Stomach (tissue), 9 donors: ENCODE data around the gene SMIM3. TPM values are rescaled to one million over a fixed set of nuclear protein-coding genes. Genes with fewer than 3 reads are reported as not detected.

Experiments used
- DNase-seq, 2 donors: peaks; one replicate each; pipeline versions ENCODE4 v3.0.0 to v3.0.0-alpha.2; 2013 to 2019
- H3K27ac ChIP-seq, 5 donors: fragments of 200-600 bp in 4 of 5; sonication (generic) in 4 of 5; one replicate each; pipeline ENCODE4 v1.5.1; 2013 to 2019; ENCODE audit warnings: mild to moderate bottlenecking in 1 of 5, moderate library complexity in 1 of 5
- H3K27me3 ChIP-seq, 3 donors: fragments of 200-600 bp; sonication (generic); one replicate each; pipeline ENCODE4 v1.5.1; 2017 to 2019; ENCODE audit warnings: mixed run types in 1 of 3
- H3K36me3 ChIP-seq, 4 donors: fragments of 200-600 bp; sonication (generic); 1 replicate in 3 of 4; 2 replicates in 1 of 4; pipeline ENCODE4 v1.5.1; 2016 to 2019
- H3K4me1 ChIP-seq, 4 donors: fragments of 200-600 bp; sonication (generic); one replicate each; pipeline ENCODE4 v1.5.1; 2016 to 2019
- H3K4me3 ChIP-seq, 4 donors: fragments of 200-600 bp; sonication (generic) in 3 of 4; one replicate each; pipeline ENCODE4 v1.5.1; 2016 to 2019; ENCODE audit warnings: mild to moderate bottlenecking in 1 of 4
- H3K9me3 ChIP-seq, 4 donors: fragments of 200-600 bp; sonication (generic); one replicate each; pipeline ENCODE4 v1.5.1; 2016 to 2019
- EP300 ChIP-seq: sonication (generic); formaldehyde crosslinking; IDR thresholded peaks from one replicate; pipeline ENCODE4 v1.6.1; 2017; ENCODE audit warnings: antibody characterized with exemption
- POLR2A ChIP-seq, 4 donors: fragments of 450-650 bp; IDR thresholded peaks; one replicate each; pipeline ENCODE4 v1.6.1; 2016; ENCODE audit warnings: antibody characterized with exemption in 4 of 4, control low read depth in 2 of 4, mild to moderate bottlenecking in 1 of 4, moderate library complexity in 1 of 4
- POLR2AphosphoS5 ChIP-seq, 3 donors: sonication (generic); formaldehyde crosslinking; IDR thresholded peaks; one replicate each; pipeline ENCODE4 v1.6.1; 2016; ENCODE audit warnings: antibody characterized with exemption in 3 of 3
- WGBS, 5 donors: extraction: QIAGEN DNeasy Blood & Tissue Kit in 3 of 5; methylation state at CpG; one replicate each; pipeline versions ENCODE4 v1.1.5 to v1.1.7; 2013 to 2018; 5-methylcytosine and 5-hydroxymethylcytosine counted together
- intact Hi-C: fragments of 100-400 bp; cut with DNase I; formaldehyde crosslinking; loops from one replicate; pipeline ENCODE4 v1.15.1; 2023; ENCODE audit warnings: low total_unique reads
- polyA plus RNA-seq, 3 donors: library from polyadenylated mRNA; stranded (reverse); fragments of 200-250 nt; gene quantifications; one replicate each; pipeline ENCODE4 v1.2.3, GENCODE V29; 2013
- total RNA-seq, 5 donors: library from RNA; depleted of rRNA; stranded (reverse); fragments of >200 nt; gene quantifications; one replicate each; pipeline versions ENCODE4 v1.1.0 to v1.2.3, GENCODE V29; 2014 to 2016
- TF ChIP-seq, protein P1 (sequence below), 7 experiments: fragments of 450-650 bp in 4 of 7; fragments of 200-600 bp in 3 of 7; sonication (generic) in 3 of 7; IDR thresholded peaks; one replicate each; pipeline ENCODE4 v1.5.1; 2016 to 2019; ENCODE audit warnings: antibody characterized with exemption in 7 of 7, control low read depth in 2 of 7, mild to moderate bottlenecking in 1 of 7
- donor health status: healthy with polysubstance abuse.
- donor health status: Bipolar disorder and iron deficiency.
- donor health status: healthy.

SMIM3 gene
- total and polyA plus RNA-seq, 8 donors, result 9.9 to 63.8 (median 32.0) TPM

DNA sequence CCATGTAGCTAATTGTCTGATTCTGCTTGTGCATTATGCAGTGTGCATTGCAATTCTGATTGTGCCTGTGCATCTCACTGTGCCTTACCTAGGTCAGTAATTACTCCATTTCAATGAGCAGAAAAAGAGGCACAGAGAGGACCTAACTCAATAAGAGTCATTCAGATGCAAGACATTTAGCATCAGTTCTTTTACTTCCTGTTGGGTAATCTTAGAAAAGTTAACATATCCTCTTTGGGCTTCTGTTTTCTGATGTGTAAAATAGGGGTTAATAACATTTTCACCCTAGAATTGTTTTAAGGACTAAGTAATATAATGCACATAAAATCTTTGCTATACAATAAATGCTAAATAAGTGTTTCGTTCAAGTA is 12.8 kb upstream of the SMIM3 start:
- H3K27me3 ChIP-seq, result no peaks in the 10 kb centered on the region
- no peak overlapping the region for H3K4me3 ChIP-seq
- DNase-seq, result no peak
- TF ChIP-seq, protein P1, sequence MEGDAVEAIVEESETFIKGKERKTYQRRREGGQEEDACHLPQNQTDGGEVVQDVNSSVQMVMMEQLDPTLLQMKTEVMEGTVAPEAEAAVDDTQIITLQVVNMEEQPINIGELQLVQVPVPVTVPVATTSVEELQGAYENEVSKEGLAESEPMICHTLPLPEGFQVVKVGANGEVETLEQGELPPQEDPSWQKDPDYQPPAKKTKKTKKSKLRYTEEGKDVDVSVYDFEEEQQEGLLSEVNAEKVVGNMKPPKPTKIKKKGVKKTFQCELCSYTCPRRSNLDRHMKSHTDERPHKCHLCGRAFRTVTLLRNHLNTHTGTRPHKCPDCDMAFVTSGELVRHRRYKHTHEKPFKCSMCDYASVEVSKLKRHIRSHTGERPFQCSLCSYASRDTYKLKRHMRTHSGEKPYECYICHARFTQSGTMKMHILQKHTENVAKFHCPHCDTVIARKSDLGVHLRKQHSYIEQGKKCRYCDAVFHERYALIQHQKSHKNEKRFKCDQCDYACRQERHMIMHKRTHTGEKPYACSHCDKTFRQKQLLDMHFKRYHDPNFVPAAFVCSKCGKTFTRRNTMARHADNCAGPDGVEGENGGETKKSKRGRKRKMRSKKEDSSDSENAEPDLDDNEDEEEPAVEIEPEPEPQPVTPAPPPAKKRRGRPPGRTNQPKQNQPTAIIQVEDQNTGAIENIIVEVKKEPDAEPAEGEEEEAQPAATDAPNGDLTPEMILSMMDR (IDR thresholded peaks at IDR 0.05), result no peak
- no peak for TF ChIP-seq EP300
- no peak for TF ChIP-seq POLR2AphosphoS5 (IDR thresholded peaks at IDR 0.05)
- TF ChIP-seq POLR2A (IDR thresholded peaks at IDR 0.05), result no peak
- peak overlapping the region in 1 of 5 donors; percentile 36 for H3K27ac ChIP-seq
- H3K36me3 ChIP-seq, result no peaks in the 10 kb centered on the region
- WGBS, 5 donors, result 89 to 98% (median 91%) methylated on average over 1 of the region's 1 CpG
- intact Hi-C loops, result no loop called here
- H3K4me1 ChIP-seq, result no peaks in the 10 kb centered on the region
- no peaks in the 10 kb centered on the region for H3K9me3 ChIP-seq

DNA sequence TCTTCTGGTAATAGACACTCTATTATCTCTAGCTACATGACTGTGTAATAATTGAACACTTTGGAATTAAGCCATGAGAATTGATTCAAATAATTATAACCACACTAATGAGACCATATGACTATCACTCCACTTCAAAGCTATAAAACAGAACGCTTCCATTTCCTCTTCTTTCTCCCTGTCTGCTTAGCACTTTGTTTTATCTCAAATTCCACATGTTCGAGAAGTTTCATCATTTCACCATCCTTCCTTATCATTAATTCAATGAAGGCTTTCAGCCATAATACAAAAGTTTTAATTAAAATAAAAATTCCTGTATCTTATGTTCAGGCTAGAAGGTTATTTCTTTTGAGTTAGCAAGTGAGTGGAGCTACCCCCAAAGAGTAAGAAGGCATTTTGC is 12.3 kb upstream of the SMIM3 start:
- no peaks in the 10 kb centered on the region for H3K9me3 ChIP-seq
- no peak for DNase-seq
- no peaks in the 10 kb centered on the region for H3K27me3 ChIP-seq
- H3K36me3 ChIP-seq, result no peaks in the 10 kb centered on the region
- TF ChIP-seq POLR2AphosphoS5 (IDR thresholded peaks at IDR 0.05), result no peak
- TF ChIP-seq EP300, result no peak
- TF ChIP-seq, protein P1 (IDR thresholded peaks at IDR 0.05), result no peak
- no peak for TF ChIP-seq POLR2A (IDR thresholded peaks at IDR 0.05)
- H3K4me3 ChIP-seq, result no peak overlapping the region
- intact Hi-C loops, result no loop called here
- H3K4me1 ChIP-seq, result no peaks in the 10 kb centered on the region
- no peak overlapping the region for H3K27ac ChIP-seq
- 68 to 80% (median 73%) methylated on average over 2 of the region's 2 CpGs for WGBS, 5 donors

DNA sequence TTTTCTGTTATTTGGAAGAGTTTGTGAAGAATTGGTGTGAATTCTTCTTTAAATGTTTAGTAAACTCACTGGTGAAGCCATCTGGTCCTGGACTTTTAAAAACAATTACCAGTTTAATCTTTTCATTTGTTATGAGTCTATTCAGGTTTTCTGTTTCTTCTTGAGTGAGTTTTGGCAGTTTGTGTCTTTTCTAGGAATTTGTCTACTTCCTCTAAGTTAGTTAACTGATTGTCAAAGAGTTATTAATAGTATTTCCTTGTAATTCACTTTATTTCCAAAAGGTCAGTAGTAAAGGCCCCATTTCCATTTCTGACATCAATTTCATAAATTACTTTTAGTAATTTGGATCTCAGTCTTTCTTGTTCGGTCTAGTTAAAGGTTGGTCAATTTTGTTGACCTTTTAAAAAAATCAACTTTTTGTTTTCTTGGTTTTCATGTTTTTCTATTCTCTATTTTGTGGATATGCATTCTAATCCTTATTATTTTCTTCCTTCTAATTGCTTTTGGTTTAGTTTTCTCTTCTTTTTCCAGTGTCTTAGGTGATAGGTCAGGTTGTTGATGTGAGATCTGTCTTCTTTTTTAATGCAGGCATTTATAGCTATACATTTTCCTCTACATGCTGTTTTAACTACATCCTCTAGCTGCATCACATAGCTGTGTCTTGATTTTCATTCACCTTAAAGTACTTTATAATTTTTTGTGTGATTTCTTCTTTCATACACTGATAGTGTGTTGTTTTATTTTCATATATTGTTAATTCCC is 7.3 kb upstream of the SMIM3 start:
- no peaks in the 10 kb centered on the region for H3K9me3 ChIP-seq
- H3K27me3 ChIP-seq, result no peaks in the 10 kb centered on the region
- no peak overlapping the region for H3K4me3 ChIP-seq
- H3K4me1 ChIP-seq, result no peaks in the 10 kb centered on the region
- intact Hi-C loops, result no loop called here
- no peak for TF ChIP-seq POLR2AphosphoS5 (IDR thresholded peaks at IDR 0.05)
- TF ChIP-seq, protein P1 (IDR thresholded peaks at IDR 0.05), result no peak
- 57 to 84% (median 72%) methylated on average over 1 of the region's 1 CpG for WGBS, 5 donors
- no peak overlapping the region for H3K27ac ChIP-seq
- H3K36me3 ChIP-seq, result no peaks in the 10 kb centered on the region
- no peak for DNase-seq

DNA sequence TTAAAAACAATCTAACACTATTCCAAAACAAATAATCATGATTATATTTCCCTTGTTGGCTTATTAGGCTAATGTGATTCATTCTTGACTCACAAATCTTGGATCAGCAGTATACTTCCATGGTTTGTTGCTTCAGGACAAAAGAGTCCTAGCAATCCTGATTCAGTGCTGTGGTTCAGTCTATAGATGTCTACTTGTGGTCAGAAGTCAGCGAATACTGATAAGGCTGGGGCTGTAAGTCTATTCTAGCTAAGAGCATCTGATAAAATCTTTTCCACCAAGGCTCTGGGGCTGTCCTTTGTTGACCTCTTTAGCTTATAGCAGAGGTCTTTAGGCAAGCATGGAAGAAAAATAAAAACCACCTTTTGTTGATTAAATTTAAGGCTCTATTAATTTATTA is 4.4 kb upstream of the SMIM3 start:
- Histone ChIP-seq H3K4me1 (peaks cover 7 to 11% (median 9%) of the 10 kb centered on the region in 4 donors), H3K27ac (no peak overlapping the region), H3K36me3 (no peaks in the 10 kb centered on the region), H3K27me3 (no peaks in the 10 kb centered on the region), H3K9me3 (no peaks in the 10 kb centered on the region), H3K4me3 (no peak overlapping the region)
- intact Hi-C loops, result no loop called here
- no peak for DNase-seq
- no peak for TF ChIP-seq POLR2A (IDR thresholded peaks at IDR 0.05)
- TF ChIP-seq POLR2AphosphoS5 (IDR thresholded peaks at IDR 0.05), result peak in 1 of 3 donors; percentile 9
- TF ChIP-seq EP300, result no peak
- TF ChIP-seq, protein P1 (IDR thresholded peaks at IDR 0.05), result no peak
- 26 to 53% (median 33%) methylated on average over 1 of the region's 1 CpG for WGBS, 5 donors
